Muscle of leg (tissue), 11 donors: Measurements from ENCODE around the gene ASB2. TPM values are rescaled to one million over a fixed set of nuclear protein-coding genes. Genes with fewer than 3 reads are reported as not detected.

ENCODE experiments used
- DNase-seq: peaks from one replicate; pipeline ENCODE4 v3.0.0; 2013
- H3K27ac ChIP-seq: one replicate; pipeline ENCODE4 v1.5.1; 2013; ENCODE audit warnings: mild to moderate bottlenecking, low read length, control low read depth
- H3K27me3 ChIP-seq: one replicate; pipeline ENCODE4 v1.6.1; 2013; ENCODE audit warnings: low read length; ENCODE audit not compliant: control insufficient read depth, insufficient read depth
- H3K36me3 ChIP-seq: one replicate; pipeline ENCODE4 v1.6.1; 2013; ENCODE audit warnings: low read length; ENCODE audit not compliant: control insufficient read depth, insufficient read depth
- H3K4me1 ChIP-seq: one replicate; pipeline ENCODE4 v1.6.1; 2013; ENCODE audit warnings: low read length; ENCODE audit not compliant: control insufficient read depth, insufficient read depth
- H3K4me3 ChIP-seq: one replicate; pipeline ENCODE4 v1.5.1; 2013; ENCODE audit warnings: low read length, control low read depth
- H3K9me3 ChIP-seq: replicated peaks from 2 replicates; pipeline ENCODE4 v1.6.1; 2013; ENCODE audit warnings: low read depth, low read length; ENCODE audit not compliant: control insufficient read depth
- WGBS: methylation state at CpG from one replicate; pipeline ENCODE4 v1.1.5; 2013; ENCODE audit warnings: missing lambda C conversion rate; ENCODE audit not compliant: insufficient coverage; 5-methylcytosine and 5-hydroxymethylcytosine counted together
- polyA plus RNA-seq, 8 donors: library from polyadenylated mRNA; unstranded; fragments of 120-200 nt; gene quantifications; one replicate each; pipeline versions ENCODE4 v1.2.1 to v1.2.3, GENCODE V29; 2013; ENCODE audit warnings: inconsistent platforms in 1 of 8, low replicate concordance in 1 of 8; ENCODE audit not compliant: insufficient read length in 8 of 8, insufficient read depth in 1 of 8
- total RNA-seq: library from RNA; stranded (reverse); fragments of 120-200 nt; gene quantifications from one replicate; pipeline ENCODE4 v1.2.4, GENCODE V29; 2013

The ASB2 gene
- total and polyA plus RNA-seq, 9 donors: 15.0 to 32.3 (median 23.0) TPM

DNA sequence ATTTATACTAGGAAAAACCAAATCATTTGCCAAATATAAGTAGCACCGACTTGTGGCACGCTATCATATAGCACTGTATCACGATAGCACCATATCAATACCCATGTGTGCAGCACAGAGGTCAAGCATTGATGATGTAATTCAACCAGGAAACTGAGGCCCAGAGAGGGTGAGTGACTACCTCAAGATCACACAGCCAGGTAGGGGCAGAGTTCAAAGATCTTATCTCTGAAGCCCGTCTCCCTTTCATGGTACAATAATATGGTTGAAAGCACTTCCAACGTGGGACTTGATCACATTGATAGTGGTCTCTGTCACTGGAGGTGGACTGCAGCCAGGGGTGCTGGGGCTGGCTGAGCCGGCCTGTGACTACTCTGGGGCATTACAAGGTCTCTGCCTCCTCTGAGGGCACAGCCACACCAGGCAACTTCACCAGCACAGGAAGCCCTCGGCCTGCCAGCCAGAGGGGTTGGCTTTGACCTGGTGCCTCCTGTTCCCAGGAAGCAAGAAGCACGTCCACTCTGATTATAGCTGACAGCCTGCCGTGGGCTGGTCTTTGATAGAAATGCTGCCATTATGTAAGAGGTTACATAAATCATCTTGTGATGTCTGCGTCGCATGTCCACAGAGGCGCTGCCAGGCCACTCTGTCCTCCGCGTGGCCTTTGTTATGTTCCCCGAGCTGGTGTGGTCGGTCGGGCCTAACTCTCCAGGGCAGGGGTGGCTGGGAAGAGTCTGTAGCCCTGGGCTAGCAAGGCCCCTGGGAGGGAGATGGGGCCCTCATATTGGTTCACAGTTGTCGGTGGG is 55.2 kb downstream of the ASB2 start:
- Histone ChIP-seq H3K27me3 (no peaks in the 10 kb centered on the region), H3K9me3 (peaks cover 4% of the 10 kb centered on the region), H3K27ac (no peak overlapping the region), H3K36me3 (no peaks in the 10 kb centered on the region), H3K4me1 (peaks cover 2% of the 10 kb centered on the region), H3K4me3 (no peak overlapping the region)
- WGBS: 52% methylated on average over 6 of the region's 18 CpGs
- DNase-seq: no peak

DNA sequence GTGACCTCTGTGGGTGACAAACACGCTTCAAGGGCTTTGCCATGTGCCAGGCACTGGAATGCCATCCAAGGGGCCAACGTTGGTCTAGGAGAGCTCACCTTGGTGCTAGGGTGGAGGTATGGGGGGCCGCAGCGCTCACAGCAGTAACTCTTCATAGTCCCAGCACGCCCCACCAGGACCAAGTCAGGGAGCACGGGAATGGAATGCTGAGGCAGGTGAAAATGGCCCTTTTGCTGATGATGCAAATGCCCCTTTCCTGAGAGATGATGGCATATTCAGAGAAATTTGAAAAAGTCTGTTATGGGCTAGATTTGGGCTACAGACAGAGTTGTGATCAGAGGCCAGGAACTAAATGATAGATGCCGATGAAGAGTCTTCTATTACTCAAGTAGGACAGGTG is 59.2 kb downstream of the ASB2 start:
- Histone ChIP-seq H3K4me3 (no peak overlapping the region), H3K4me1 (no peaks in the 10 kb centered on the region), H3K27me3 (no peaks in the 10 kb centered on the region), H3K9me3 (peaks cover 8% of the 10 kb centered on the region), H3K36me3 (no peaks in the 10 kb centered on the region), H3K27ac (no peak overlapping the region)
- 94% methylated on average over 5 of the region's 7 CpGs for WGBS
- no peak for DNase-seq

DNA sequence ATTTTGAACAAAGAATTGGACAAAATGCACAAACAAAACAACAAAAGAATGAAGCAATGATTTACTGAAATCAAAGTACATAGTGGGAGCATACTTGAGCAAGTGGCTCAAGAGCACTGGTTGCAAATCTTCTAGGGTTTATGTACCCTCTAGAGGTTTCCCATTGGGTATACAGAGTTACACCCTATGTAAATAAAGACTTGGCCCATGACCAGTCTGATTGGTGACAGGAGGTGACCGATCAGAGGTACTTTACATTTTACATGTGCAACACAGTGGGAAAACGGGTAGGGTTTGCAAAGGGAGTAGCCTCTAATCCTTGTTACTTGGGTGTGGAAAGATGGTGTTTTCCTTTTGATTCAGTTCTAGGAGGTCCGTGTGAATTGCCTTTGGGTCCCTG is 59.9 kb downstream of the ASB2 start:
- H3K27me3 ChIP-seq: no peaks in the 10 kb centered on the region
- no peaks in the 10 kb centered on the region for H3K4me1 ChIP-seq
- WGBS: no CpG with 5 or more reads among the region's 3 CpGs
- no peak overlapping the region for H3K4me3 ChIP-seq
- no peaks in the 10 kb centered on the region for H3K36me3 ChIP-seq
- no peak for DNase-seq
- H3K27ac ChIP-seq: no peak overlapping the region
- H3K9me3 ChIP-seq: peaks cover 8% of the 10 kb centered on the region

DNA sequence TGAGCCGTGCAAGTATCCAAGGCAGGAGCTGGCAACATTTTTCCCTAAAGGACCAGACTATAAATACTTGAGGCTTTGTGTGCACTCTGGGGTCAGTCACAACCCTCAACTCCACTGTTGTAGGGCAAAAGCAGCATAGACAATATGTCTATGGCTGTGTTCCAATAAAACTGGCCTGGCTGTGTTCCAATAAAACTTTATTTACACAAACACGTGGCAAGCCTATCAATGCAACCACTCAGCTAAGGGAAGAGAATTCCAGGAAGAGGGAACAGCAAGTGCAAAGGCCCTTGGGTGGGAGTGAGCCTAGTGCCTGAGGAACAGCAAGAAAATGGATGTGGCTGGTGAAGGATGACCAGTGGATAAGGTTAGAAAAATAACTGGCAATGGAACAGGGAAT is 60.6 kb downstream of the ASB2 start:
- Histone ChIP-seq H3K27me3 (no peaks in the 10 kb centered on the region), H3K9me3 (peaks cover 8% of the 10 kb centered on the region), H3K4me3 (no peak overlapping the region), H3K36me3 (no peaks in the 10 kb centered on the region), H3K27ac (no peak overlapping the region), H3K4me1 (no peaks in the 10 kb centered on the region)
- DNase-seq: no peak
- 67% methylated on average over 1 of the region's 2 CpGs for WGBS

DNA sequence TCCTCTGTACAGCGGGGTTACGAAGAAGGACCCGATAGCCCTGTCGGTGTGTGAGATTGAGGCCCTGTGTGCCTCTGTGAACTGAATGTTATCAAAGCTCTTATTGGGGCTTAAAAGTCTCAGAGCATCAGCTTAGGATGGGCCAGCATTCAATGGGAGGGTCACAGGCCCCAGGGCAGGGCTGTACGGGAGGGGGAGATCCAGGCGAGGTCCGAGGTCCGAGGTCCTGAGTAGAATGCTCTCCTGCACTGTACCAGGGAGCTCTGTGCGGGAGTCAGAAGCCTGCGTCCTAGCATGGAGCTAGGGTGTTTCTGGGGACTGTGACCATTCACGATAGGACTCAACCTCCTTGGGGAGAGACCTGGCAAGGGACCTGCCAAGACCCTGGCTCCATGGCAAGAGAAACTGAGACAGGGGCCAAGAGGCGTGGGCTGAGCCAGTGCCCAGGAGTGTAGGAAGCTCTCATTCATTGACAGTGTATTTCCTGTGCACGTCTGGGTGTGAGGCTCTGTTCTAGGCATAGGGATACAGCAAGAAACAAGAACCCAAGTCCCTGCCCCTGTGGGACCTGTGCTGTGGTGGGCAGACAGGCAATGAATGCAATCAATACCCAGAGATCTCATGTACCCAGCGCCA is 61.2 kb downstream of the ASB2 start:
- 81% methylated on average over 12 of the region's 14 CpGs for WGBS

DNA sequence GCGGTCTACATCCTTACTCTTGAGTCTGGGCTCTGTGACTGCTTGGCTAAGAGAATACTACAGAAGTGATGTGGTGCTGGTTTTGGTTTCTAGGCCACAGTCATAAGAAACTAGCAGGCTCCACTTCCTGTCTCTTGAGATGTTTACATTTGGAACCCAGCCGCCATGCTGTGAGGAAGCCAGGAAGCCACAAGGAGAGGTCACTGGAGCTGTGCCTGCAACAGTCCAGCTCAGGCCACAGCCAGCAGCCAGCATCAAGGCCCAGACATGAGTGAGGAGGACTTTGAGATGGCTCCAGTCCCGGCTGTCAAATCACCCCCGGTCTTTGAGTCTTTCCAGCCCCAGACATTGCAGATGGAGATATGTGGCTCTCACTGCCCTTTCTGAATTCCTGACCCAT is 62.1 kb downstream of the ASB2 start:
- Histone ChIP-seq H3K27ac (no peak overlapping the region), H3K4me3 (no peak overlapping the region), H3K27me3 (no peaks in the 10 kb centered on the region), H3K4me1 (no peaks in the 10 kb centered on the region), H3K36me3 (no peaks in the 10 kb centered on the region), H3K9me3 (peaks cover 7% of the 10 kb centered on the region)
- WGBS: 78% methylated on average over 3 of the region's 4 CpGs
- DNase-seq: no peak

More for the DNA sequence above, 61.2 kb downstream of the ASB2 start:
- Histone ChIP-seq H3K27ac (no peak overlapping the region), H3K4me1 (no peaks in the 10 kb centered on the region), H3K4me3 (no peak overlapping the region), H3K36me3 (no peaks in the 10 kb centered on the region), H3K27me3 (no peaks in the 10 kb centered on the region), H3K9me3 (peaks cover 8% of the 10 kb centered on the region)
- DNase-seq: no peak

DNA sequence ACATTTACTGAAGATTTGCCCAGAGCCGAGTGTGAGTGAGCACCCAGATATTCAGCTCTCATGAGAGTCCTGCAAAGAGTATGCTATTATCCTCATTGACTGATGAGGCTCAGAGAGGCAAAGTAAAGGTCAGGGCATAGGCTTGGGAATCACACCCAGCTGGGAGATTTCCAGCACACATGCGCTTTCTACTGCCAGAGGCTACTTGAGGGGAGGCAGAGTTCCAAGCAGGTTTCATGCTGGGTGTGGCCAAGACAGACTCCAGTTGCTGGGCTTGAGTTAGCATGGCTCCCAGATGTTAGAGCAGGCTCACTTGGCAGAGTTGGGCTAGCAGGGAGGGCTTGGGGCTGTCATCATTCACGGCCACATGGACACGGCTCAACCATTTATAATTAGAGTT is 63.6 kb downstream of the ASB2 start:
- H3K27me3 ChIP-seq: no peaks in the 10 kb centered on the region
- no peak overlapping the region for H3K4me3 ChIP-seq
- 68% methylated on average over 2 of the region's 4 CpGs for WGBS
- H3K27ac ChIP-seq: no peak overlapping the region
- no peaks in the 10 kb centered on the region for H3K36me3 ChIP-seq
- no peaks in the 10 kb centered on the region for H3K4me1 ChIP-seq
- H3K9me3 ChIP-seq: peaks cover 4% of the 10 kb centered on the region
- no peak for DNase-seq

DNA sequence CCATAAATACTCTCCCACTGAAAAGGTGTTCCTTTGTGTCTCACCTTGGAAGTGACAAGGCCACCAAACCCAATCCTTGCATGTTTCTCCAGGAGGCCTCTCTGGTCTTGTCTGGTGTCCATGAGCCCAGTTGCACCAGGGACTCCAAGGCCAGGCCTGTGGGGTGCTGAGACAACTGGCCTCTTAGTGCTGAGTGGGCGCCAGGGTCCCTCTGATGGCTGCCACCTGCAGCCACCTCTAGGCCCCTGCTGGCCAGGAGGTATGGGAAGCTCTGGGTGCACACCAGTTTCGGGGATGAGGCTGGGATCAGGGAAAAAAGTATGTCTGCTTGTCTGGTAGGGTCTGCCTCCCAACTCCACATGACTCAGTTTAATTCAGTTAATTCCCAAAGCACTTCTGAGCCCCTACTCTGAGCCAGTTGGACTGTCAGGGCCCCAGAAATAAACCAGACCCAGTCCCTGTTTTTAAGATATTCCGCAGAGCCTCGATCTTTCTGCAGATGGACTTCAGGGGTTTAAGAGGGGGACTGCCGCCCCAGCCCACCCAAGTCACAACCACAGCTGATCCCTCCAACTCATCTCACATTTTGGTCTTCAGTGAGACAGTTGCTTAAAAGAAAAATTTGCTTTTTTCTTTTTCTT is 64.3 kb downstream of the ASB2 start:
- no peak for DNase-seq
- Histone ChIP-seq H3K4me1 (no peaks in the 10 kb centered on the region), H3K27me3 (no peaks in the 10 kb centered on the region), H3K27ac (no peak overlapping the region), H3K36me3 (no peaks in the 10 kb centered on the region), H3K9me3 (peaks cover 4% of the 10 kb centered on the region), H3K4me3 (no peak overlapping the region)
- no CpG with 5 or more reads among the region's 5 CpGs for WGBS

DNA sequence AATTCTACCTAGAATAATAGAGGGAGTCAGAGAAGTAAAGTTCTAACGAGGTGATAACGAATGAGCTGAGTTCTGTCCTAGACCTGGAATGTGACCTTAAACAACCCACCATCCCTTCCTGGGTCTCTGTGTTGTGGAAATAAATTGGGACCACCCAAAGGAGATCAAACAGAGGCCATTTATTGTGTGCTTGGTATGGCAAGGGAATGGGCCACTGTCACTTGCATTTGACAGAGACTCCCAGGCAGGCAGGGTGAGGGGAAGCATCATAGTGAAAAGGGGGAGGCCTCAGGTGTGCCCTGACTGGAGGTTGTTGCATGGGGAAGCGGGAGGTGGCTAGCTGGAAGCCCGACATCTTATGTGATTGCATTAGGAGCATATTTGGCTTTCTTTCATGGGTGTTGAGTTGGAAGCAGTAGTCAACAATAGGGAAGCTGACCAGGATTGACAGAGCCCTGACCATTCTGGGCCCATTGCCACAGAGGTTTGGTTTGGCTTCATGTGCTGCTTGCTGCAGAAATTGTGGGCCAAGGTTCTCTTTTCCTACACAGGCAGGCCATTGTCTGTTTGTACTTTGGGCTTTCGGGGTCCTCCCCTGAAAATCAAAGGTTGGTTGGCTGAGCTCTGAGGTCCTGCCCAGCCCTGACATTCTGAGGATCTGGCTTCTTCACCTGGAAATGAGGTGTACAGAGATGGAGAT is 66.8 kb downstream of the ASB2 start:
- no peaks in the 10 kb centered on the region for H3K36me3 ChIP-seq
- DNase-seq: no peak
- 100% methylated on average over 1 of the region's 5 CpGs for WGBS
- no peak overlapping the region for H3K4me3 ChIP-seq
- no peak overlapping the region for H3K27ac ChIP-seq
- peaks cover 4% of the 10 kb centered on the region for H3K9me3 ChIP-seq
- no peaks in the 10 kb centered on the region for H3K27me3 ChIP-seq
- H3K4me1 ChIP-seq: no peaks in the 10 kb centered on the region
